AG09319 (cell line): ENCODE results near the gene ZNRF3.

Experiments used
- DNase-seq: peaks from one replicate; pipeline ENCODE4 v3.0.0-alpha.2; 2010; ENCODE audit warnings: low read depth; ENCODE audit errors: extremely low read depth
- CTCF ChIP-seq: IDR thresholded peaks from 2 replicates; pipeline ENCODE4 v1.5.1; 2011; ENCODE audit warnings: low read depth, mild to moderate bottlenecking, inconsistent platforms, low read length, moderate library complexity

Gene ZNRF3

GRCh38 chr22:28953976-28954880 is 70.9 kb downstream of the ZNRF3 start:
- DNase-seq: no peak

GRCh38 chr22:28955817-28956216 is 72.4 kb downstream of the ZNRF3 start:
- TF ChIP-seq CTCF: no peak
- no peak for DNase-seq

More at GRCh38 chr22:28953976-28954880, 70.9 kb downstream of the ZNRF3 start:
- TF ChIP-seq CTCF: no peak

- no peak for DNase-seq
- TF ChIP-seq CTCF: no peak
Observed at GRCh38 chr22:28956506-28956905, 73.1 kb downstream of the ZNRF3 start.

- no peak for DNase-seq
- no peak for TF ChIP-seq CTCF
Observed at GRCh38 chr22:28958611-28959010, 75.2 kb downstream of the ZNRF3 start.

- no peak for TF ChIP-seq CTCF
- DNase-seq: no peak
Observed at GRCh38 chr22:28962042-28962554, 78.7 kb downstream of the ZNRF3 start.

GRCh38 chr22:28963362-28963761 is 80.0 kb downstream of the ZNRF3 start:
- no peak for TF ChIP-seq CTCF
- DNase-seq: no peak

- DNase-seq: no peak
- no peak for TF ChIP-seq CTCF
Observed at GRCh38 chr22:28967163-28967665, 83.8 kb downstream of the ZNRF3 start.
